A549 (cell line): Measurements from ENCODE around the gene RHCE. TPM values are rescaled to one million over a fixed set of nuclear protein-coding genes. Genes with fewer than 3 reads are reported as not detected.
A peak's percentile ranks its signal among the peaks of the same experiment; 100 is the strongest.
"Not testable (repeated sequence)": the region's sequence is repeated elsewhere in the genome, so short reads cannot be mapped to it uniquely, and the experiment has no call there.

Source experiments
- ATAC-seq, 2 experiments: fragments of 200-7000 bp in 1 of 2; fragments of >200 bp in 1 of 2; cut with Nextera tagmentation in 1 of 2; cut with Tn5 transposase in 1 of 2; 3 replicates each; pipeline versions ENCODE4 v1.8.0 to v1.9.1; 2018 to 2020; ENCODE audit warnings: mild to moderate bottlenecking in 1 of 2, moderate library complexity in 1 of 2
- CTCF ChIA-PET: fragments of 300-600 bp; sonication (Branson Sonifier 250); formaldehyde crosslinking; extraction: SDS; loops from one replicate; lab custom pipeline; 2021; ENCODE audit warnings: antibody characterized with exemption, inconsistent platforms; lab: Yijun Ruan, JAX
- POLR2A ChIA-PET: fragments of 350-600 bp; formaldehyde crosslinking; extraction: SDS; loops from one replicate; lab custom pipeline; 2021; ENCODE audit warnings: antibody characterized with exemption, inconsistent platforms; lab: Yijun Ruan, JAX
- DNase-seq, 2 experiments: peaks; one replicate each; pipeline versions ENCODE4 v3.0.0 to v3.0.0-alpha.2; 2011 to 2016; ENCODE audit warnings: low read depth in 1 of 2, low spot score in 1 of 2
- FAIRE-seq: peaks from 2 replicates; lab custom pipeline; 2011; peaks lifted over from hg19 to GRCh38; lab: Jason Lieb, UNC
- H3K27ac ChIP-seq, 2 experiments: fragments of >200 bp; sonication (Bioruptor Twin); formaldehyde crosslinking; 3 replicates each; pipeline ENCODE4 v1.5.1; 2016 to 2017
- H3K4me1 ChIP-seq: fragments of >200 bp; sonication (Bioruptor Twin); formaldehyde crosslinking; 3 replicates; pipeline ENCODE4 v1.6.1; 2016
- H3K4me2 ChIP-seq: fragments of >200 bp; sonication (Bioruptor Twin); formaldehyde crosslinking; 3 replicates; pipeline ENCODE4 v1.6.1; 2016
- H3K4me3 ChIP-seq: fragments of >200 bp; sonication (Bioruptor Twin); formaldehyde crosslinking; 3 replicates; pipeline ENCODE4 v1.5.1; 2016
- H3K9me3 ChIP-seq: fragments of >200 bp; sonication (Bioruptor Twin); formaldehyde crosslinking; 3 replicates; pipeline ENCODE4 v1.6.1; 2016
- BHLHE40 ChIP-seq: IDR thresholded peaks from 2 replicates; pipeline ENCODE4 v1.6.1; 2012; ENCODE audit warnings: low read depth, low read length, inconsistent platforms
- CEBPB ChIP-seq, 2 experiments: fragments of >200 bp in 1 of 2; sonication (Bioruptor Twin) in 1 of 2; formaldehyde crosslinking in 1 of 2; IDR thresholded peaks; 2 replicates each; pipeline ENCODE4 v1.6.1; 2012 to 2016
- CHD2 ChIP-seq: fragments of 150-350 bp; IDR thresholded peaks from 2 replicates; pipeline ENCODE4 v1.6.1; 2014; ENCODE audit warnings: low read length; ENCODE audit not compliant: partially characterized antibody
- ESRRA ChIP-seq: fragments of 150-350 bp; IDR thresholded peaks from 2 replicates; pipeline ENCODE4 v1.6.1; 2014; ENCODE audit warnings: mild to moderate bottlenecking, low read length, borderline replicate concordance
- FOSB ChIP-seq: fragments of 250-450 bp; sonication (Bioruptor Pico); IDR thresholded peaks from 2 replicates; pipeline ENCODE4 v1.5.0; 2020; ENCODE audit warnings: mild to moderate bottlenecking, moderate library complexity
- FOSL2 ChIP-seq, 2 experiments: fragments of 450-650 bp in 1 of 2; fragments of >200 bp in 1 of 2; sonication (Bioruptor Twin) in 1 of 2; formaldehyde crosslinking; IDR thresholded peaks; 2 replicates each; pipeline versions ENCODE4 v1.5.0 to v1.6.1; 2016 to 2020; ENCODE audit warnings: mild to moderate bottlenecking in 1 of 2, moderate library complexity in 1 of 2
- HDAC2 ChIP-seq: fragments of 200-600 bp; sonication (generic); IDR thresholded peaks from 2 replicates; pipeline ENCODE4 v1.6.1; 2016
- HOXA7 ChIP-seq: fragments of 250-450 bp; sonication (Bioruptor Pico); IDR thresholded peaks from 2 replicates; pipeline ENCODE4 v1.5.0; 2020; ENCODE audit warnings: mild to moderate bottlenecking, moderate library complexity
- JUNB ChIP-seq: fragments of >200 bp; sonication (Bioruptor Twin); formaldehyde crosslinking; IDR thresholded peaks from 2 replicates; pipeline ENCODE4 v1.6.1; 2016
- KDM1A ChIP-seq: fragments of 200-600 bp; sonication (generic); IDR thresholded peaks from 2 replicates; pipeline ENCODE4 v1.6.1; 2016; ENCODE audit warnings: low read depth, mild to moderate bottlenecking
- MAFK ChIP-seq: fragments of 450-650 bp; IDR thresholded peaks from 2 replicates; pipeline ENCODE4 v1.6.1; 2014; ENCODE audit not compliant: partially characterized antibody
- MAX ChIP-seq: IDR thresholded peaks from 2 replicates; pipeline ENCODE4 v1.6.1; 2012
- NPAS2 ChIP-seq: fragments of 250-450 bp; sonication (Bioruptor Pico); IDR thresholded peaks from 2 replicates; pipeline ENCODE4 v1.8.0; 2022; ENCODE audit warnings: mild to moderate bottlenecking, moderate library complexity, borderline replicate concordance
- PHF8 ChIP-seq: fragments of 200-600 bp; sonication (generic); IDR thresholded peaks from 2 replicates; pipeline ENCODE4 v1.6.1; 2016; ENCODE audit warnings: low read depth, mild to moderate bottlenecking, antibody characterized with exemption, moderate library complexity, borderline replicate concordance
- RAD21 ChIP-seq, 2 experiments: fragments of >200 bp in 1 of 2; sonication (Bioruptor Twin) in 1 of 2; formaldehyde crosslinking in 1 of 2; IDR thresholded peaks in 1 of 2; conservative IDR thresholded peaks in 1 of 2; 2 replicates in 1 of 2; 3 replicates in 1 of 2; pipeline ENCODE4 v1.6.1; 2012 to 2018; ENCODE audit warnings: inconsistent platforms in 1 of 2
- RCOR1 ChIP-seq: fragments of 150-350 bp; IDR thresholded peaks from 2 replicates; pipeline ENCODE4 v1.6.1; 2014; ENCODE audit warnings: antibody characterized with exemption, low read length, low read depth
- TFCP2L1 ChIP-seq: fragments of 250-450 bp; sonication (Bioruptor Pico); IDR thresholded peaks from 2 replicates; pipeline ENCODE4 v1.5.0; 2021; ENCODE audit warnings: mild to moderate bottlenecking
- ZC3H11A ChIP-seq: fragments of 450-650 bp; IDR thresholded peaks from 2 replicates; pipeline ENCODE4 v1.6.1; 2014; ENCODE audit warnings: antibody characterized with exemption, mild to moderate bottlenecking
- ZSCAN20 ChIP-seq: fragments of 250-450 bp; sonication (Bioruptor Pico); IDR thresholded peaks from 2 replicates; pipeline ENCODE4 v1.8.0; 2022; ENCODE audit warnings: mild to moderate bottlenecking, moderate library complexity
- WGBS: methylation state at CpG from one replicate; pipeline ENCODE4 v1.1.6; 2017; ENCODE audit errors: missing lambda C conversion rate; 5-methylcytosine and 5-hydroxymethylcytosine counted together
- polyA plus RNA-seq, 4 experiments: library from polyadenylated mRNA; depleted of rRNA in 3 of 4; stranded (reverse); fragments of >200 nt; fragmentation: RNase III in 1 of 4; extraction: RNeasy Plus Mini Kit Qiagen cat#74134 plus additional on column Dnase treatment in 1 of 4; gene quantifications; 2 replicates in 3 of 4; 3 replicates in 1 of 4; pipeline ENCODE4 v1.2.3, GENCODE V29; 2011 to 2017
- TF ChIP-seq, protein P1 (sequence below): fragments of 450-650 bp; IDR thresholded peaks from 2 replicates; pipeline ENCODE4 v1.6.1; 2014; ENCODE audit warnings: antibody characterized with exemption

Gene RHCE
- polyA plus RNA-seq, 2 of the 4 experiments (the other 2 are of a cell fraction) = 0.12 TPM; not detected in 1

DNA sequence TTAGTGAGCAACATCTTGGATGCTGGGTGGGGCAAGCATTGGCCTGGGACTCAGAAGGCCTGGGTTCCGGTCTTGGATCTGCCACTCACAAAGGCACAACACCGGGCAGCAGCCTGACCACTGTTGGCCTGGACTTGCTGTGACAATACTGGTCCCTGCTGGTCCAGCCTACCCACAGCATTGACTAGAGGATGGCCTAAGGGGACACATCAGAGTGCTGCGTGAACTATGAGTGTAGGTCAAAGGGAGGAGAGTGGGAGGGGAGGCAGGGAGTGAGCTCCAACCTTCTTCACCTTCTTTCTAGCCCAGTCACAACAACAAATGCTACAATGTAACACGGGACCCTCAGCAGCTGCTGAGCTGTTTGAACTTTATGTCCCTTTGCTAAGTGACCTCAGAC is 51.4 kb downstream of the RHCE start:
- TF ChIP-seq HDAC2 = no peak
- no peak for TF ChIP-seq MAX
- TF ChIP-seq ZC3H11A = no peak
- no peak for TF ChIP-seq ZSCAN20 (CRISPR knock-in tag)
- no peak for TF ChIP-seq JUNB
- TF ChIP-seq RAD21 (conservative IDR thresholded peaks at IDR 0.05 in 1 of 2, IDR thresholded peaks at IDR 0.05 in 1 of 2) = no peak
- H3K4me2 ChIP-seq = no peak overlapping the region
- FAIRE-seq (no peak), ATAC-seq (peak in 1 of 2 experiments; percentile 24; a peak in 1 of 6 replicates), DNase-seq (no peak)
- no peak overlapping the region for H3K4me3 ChIP-seq
- ChIA-PET CTCF (no interaction called here), POLR2A (no interaction called here)
- H3K27ac ChIP-seq = no peak overlapping the region
- H3K9me3 ChIP-seq = no peaks in the 10 kb centered on the region
- H3K4me1 ChIP-seq = no peaks in the 10 kb centered on the region
- WGBS = 87% methylated on average over 4 of the region's 4 CpGs

DNA sequence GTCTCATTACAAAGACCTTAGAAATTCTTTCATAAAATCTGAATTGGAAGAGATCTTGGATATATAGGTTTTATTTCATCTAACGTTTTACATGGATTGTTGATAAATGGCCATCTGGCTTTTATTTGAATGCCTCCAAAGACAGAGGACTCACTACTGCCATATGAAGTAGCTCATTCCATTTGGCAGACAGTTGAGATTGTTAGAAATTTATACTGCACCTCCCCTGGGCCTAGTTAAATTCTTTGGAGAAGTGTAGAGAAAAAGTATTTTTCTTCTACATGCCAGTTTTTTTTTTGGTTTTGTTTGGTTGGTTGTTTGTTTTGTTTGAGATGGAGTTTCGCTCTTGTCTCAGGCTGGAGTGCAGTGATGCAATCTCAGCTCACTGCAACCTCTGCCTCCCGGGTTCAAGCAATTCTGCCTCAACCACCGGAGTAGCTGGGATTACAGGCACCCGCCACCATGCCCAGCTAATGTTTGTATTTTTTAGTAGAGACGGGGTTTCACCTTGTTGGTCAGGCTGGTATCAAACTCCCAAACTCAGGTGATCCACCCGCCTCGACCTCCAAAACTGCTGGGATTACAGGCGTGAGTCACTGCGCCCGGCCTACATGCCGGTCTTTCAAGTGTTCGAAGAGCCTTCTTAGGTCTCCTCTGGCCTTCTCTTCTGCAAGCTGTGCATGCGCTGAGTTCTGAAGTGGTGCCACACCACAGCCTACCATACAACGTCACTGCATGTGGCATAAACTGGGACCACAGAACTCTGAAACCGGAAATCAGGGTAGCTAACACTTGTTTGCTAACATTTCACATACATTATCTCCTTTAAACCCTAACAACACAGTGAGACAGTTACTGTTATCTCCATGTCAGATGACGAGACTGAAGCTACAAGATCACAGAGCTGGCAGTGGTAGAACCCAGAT is 57.7 kb downstream of the RHCE start:
- H3K4me3 ChIP-seq, H3K27ac ChIP-seq, CTCF ChIA-PET, POLR2A ChIA-PET, H3K9me3 ChIP-seq, DNase-seq, H3K4me1 ChIP-seq, FAIRE-seq, ATAC-seq, H3K4me2 ChIP-seq: not testable (repeated sequence)
- WGBS = no CpG with 5 or more reads among the region's 17 CpGs

GRCh38 chr1:25361901-25362300 is 58.7 kb downstream of the RHCE start:
- CTCF ChIA-PET = no interaction called here
- DNase-seq (no peak), FAIRE-seq (no peak), ATAC-seq (no peak)
- Histone ChIP-seq H3K4me2 (no peak overlapping the region), H3K27ac (no peak overlapping the region), H3K9me3 (no peaks in the 10 kb centered on the region), H3K4me1 (no peaks in the 10 kb centered on the region), H3K4me3 (no peak overlapping the region)
- WGBS = 81% methylated on average over 2 of the region's 2 CpGs
- TF ChIP-seq ESRRA (no peak), RCOR1 (no peak), ZC3H11A (no peak), MAFK (no peak), FOSB (CRISPR knock-in tag) (no peak), PHF8 (no peak), CEBPB (IDR thresholded peaks at IDR 0.05) (no peak), TFCP2L1 (CRISPR knock-in tag) (no peak), NPAS2 (CRISPR knock-in tag) (no peak), FOSL2 (IDR thresholded peaks at IDR 0.05) (no peak), FOSL2 (CRISPR knock-in tag; IDR thresholded peaks at IDR 0.05) (no peak), HOXA7 (CRISPR knock-in tag) (no peak), KDM1A (no peak), CHD2 (no peak), BHLHE40 (no peak)
- TF ChIP-seq, protein P1, sequence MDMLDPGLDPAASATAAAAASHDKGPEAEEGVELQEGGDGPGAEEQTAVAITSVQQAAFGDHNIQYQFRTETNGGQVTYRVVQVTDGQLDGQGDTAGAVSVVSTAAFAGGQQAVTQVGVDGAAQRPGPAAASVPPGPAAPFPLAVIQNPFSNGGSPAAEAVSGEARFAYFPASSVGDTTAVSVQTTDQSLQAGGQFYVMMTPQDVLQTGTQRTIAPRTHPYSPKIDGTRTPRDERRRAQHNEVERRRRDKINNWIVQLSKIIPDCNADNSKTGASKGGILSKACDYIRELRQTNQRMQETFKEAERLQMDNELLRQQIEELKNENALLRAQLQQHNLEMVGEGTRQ = no peak
- POLR2A ChIA-PET = no interaction called here
